Stimulated activated CD8-positive, alpha-beta memory T cell treated with anti-CD3 and anti-CD28 coated beads, Interleukin-4, amount 100 ng/mL, for 48 hours (primary cell): ENCODE data around the gene PASK.
"Not testable (repeated sequence)": the region's sequence is repeated elsewhere in the genome, so short reads cannot be mapped to it uniquely, and the experiment has no call there.

ENCODE experiments used
- DNase-seq: peaks from one replicate; pipeline ENCODE4 v3.0.0-alpha.2; 2020

Gene PASK

DNA sequence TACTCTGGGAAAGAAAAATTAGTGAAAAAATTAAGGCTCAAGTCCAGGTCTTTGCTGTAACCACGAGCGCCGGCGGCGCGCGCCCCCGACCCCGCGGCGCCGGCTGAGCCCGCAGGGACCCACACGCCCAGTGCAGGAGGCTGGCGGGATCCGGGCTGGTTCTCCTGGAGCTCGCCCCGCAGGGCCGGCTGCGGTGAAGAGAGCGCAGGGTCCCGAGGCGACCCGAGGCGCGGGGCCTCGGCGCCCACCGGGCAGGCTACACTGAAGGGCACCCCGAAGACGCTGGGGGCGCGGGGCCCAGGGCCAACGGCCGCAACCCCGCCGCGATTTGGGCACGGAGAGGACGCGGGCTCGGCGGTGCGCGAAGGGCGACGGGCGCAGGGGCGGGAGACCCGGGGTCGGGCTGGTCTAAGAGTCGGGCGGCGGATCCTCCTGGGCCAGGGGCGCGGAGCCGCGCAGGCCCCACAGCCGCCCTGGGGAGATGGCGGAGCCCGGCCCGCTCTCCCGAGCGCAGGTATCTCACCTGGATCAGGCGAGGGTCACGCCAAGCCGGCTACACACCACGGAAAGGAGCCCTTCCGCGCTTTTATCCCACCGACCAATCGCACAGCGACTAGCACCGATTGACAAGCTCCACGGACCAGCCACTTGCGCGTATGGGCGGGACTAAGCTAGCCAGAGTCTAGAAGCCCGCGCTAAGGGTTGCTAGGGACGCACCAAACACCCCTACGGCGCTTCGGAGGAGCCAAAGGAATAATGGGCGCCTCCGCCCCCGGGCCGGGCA, at the start of gene PASK:
TSS of gene PASK (minus strand) at position 582 of the 784 bp plus-strand sequence. CDS start 6,440 bp downstream, outside the sequence.
- peak; percentile 96 for DNase-seq

DNA sequence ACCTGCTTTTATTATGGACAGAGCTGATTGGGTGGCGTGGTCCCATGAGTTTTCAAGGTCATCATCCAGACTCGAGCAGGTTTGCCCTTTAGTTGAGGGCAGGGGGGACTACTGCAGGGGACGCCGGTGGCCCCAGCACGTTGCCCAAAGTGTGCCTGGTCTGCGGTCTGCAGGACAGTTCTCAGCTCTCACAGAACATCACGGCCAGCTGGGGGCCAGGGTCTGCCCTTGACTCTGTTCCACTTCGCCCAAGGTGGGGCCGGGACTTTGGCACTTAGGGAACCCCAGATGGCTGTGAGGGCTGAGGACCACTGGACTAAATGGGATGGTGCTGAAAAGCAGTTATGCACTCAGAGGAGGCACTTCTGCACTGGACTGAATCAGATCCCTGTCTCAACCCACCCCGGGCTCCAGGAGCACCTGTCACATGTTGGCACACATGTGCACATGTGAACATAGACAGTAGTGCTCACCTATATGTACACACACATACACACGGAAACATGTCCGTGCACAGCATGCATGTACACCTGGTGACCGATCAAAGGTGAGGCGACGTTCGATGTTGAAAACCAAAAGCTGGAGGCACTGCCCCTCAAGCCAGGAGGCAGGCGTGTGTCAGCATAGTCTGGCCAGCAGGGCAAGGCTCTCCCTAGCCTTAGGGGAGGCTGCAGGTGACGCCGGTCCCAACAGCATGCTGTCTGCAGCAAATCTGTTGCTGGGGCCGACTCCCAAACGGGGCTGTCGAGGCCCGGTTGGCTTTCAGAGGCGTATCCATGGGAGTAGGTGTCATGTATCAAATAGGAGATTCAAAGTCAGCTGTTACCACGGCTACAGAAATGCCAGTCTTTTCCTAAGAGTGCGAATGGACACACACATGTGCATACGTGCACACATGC, 49.4 kb upstream of the PASK start:
- no peak for DNase-seq

GRCh38 chr2:241197947-241198346, 48.7 kb upstream of the PASK start:
- no peak for DNase-seq

GRCh38 chr2:241197246-241197645, 48.0 kb upstream of the PASK start:
- DNase-seq, result not testable (repeated sequence)

DNA sequence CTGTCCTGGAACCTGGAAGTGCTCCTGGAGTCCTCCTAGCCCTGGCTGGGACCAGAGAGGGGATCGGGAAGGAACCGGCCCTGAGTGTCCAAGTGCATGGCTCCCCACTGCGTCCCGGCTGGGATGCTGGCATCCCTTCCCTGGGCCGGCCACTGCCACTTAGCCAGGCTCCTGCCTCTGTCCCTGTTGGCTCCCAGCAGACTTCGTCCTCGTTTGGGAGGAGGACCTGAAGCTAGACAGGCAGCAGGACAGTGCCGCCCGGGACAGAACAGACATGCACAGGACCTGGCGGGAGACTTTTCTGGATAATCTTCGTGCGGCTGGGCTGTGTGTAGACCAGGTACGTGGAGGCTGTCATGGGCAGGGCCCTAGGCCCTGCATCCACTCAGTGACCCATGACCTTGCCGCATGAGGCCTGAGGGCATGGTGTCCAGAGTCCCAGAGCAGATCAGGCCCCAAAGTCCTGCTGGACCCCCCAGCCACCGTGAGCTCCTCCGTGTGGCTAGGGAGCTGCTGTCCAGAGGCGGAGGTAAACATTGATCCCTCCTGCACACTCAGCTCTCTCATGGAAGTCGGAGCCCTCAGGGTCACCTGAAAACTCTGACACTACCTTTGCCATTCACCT, 46.3 kb upstream of the PASK start:
- no peak for DNase-seq

DNA sequence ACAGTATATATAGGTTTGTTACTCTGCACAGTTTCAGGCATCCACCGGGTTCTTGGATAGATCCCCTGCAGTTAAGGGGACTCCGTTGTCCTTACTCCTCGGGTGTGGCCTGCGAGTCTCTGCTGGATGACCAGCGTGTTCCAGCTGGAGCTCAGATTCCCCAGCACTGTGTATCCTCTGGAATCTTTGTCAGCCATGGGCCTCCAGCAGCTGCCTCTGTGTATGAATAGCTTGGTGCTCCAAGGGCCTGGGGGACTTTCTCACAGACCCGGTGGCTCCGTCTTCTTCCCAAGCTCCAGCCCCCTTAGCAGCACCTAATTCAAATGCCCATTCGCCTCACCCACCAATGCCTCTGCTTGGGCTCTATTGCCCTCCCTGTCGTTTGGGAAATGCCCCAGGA, 45.5 kb upstream of the PASK start:
- DNase-seq, result no peak

- no peak for DNase-seq
Measured at GRCh38 chr2:241193271-241193670, 44.0 kb upstream of the PASK start.

DNA sequence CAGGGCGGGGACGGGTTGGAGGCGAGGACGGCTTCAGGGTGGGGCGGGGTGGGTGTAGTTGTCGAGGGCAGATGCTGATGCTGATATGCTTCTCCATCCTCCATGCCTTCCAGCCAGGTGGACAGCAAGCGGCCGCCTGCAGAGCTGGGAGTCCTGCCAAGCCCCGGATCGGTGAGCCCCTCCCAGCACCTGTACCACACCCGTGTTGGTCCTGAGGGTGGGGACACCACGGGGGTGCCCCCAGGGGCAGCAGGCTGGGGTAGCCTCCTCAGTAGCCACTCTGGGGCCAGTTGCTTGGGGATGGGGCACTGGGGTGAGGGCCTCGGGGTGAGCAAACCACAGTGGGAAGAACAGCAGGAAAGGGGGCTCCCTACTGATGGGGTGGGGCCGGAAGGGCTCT, 41.8 kb upstream of the PASK start:
- no peak for DNase-seq

DNA sequence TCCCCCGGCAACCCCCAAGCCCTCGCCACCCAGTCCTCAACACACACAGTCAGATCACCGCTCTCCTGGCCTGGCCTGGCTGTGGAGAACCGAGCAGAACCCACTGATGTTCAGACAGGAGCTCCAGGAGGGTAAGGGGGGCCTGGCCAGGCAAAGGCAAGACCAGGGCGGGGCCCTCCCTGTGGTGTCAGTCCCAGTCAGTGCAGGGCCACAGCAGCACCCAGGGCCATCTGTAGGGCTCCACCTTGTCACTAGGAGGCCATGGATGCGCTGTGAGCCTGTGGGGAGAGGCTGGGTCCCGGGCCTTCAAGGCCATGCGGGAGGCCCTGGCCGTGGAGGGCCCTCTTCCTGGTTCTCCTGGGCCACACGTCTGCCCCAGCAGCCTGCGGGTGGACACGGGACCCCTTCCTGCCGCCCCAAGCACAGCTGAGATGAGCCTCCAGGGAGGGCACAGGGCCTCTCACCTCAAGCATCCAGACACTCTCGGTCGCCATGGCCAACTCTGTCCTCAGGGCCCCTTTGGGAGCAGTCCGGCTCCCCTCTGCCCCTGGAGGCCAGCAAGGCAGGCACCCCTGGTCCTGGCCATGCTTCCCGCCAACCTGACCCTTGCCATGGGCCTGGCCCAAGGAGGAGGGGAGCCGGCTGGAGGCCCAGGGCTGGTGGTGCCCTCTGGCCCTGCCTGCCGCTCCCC, 41.2 kb upstream of the PASK start:
- DNase-seq, result no peak

DNA sequence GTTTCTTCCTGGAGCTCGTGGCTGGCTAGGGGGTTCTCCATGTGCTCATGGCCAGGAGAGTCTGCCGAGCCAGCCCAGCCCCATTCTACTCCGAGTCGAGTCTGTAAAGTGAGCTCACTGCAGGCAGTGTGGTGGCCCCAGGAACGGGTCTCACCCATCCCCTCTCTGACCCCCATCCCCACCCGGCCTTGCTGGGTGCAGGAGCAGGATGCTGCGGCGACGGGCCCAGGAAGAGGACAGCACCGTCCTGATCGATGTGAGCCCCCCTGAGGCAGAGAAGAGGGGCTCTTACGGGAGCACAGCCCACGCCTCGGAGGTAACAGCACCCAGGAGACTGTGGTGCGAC, 40.6 kb upstream of the PASK start:
- no peak for DNase-seq

DNA sequence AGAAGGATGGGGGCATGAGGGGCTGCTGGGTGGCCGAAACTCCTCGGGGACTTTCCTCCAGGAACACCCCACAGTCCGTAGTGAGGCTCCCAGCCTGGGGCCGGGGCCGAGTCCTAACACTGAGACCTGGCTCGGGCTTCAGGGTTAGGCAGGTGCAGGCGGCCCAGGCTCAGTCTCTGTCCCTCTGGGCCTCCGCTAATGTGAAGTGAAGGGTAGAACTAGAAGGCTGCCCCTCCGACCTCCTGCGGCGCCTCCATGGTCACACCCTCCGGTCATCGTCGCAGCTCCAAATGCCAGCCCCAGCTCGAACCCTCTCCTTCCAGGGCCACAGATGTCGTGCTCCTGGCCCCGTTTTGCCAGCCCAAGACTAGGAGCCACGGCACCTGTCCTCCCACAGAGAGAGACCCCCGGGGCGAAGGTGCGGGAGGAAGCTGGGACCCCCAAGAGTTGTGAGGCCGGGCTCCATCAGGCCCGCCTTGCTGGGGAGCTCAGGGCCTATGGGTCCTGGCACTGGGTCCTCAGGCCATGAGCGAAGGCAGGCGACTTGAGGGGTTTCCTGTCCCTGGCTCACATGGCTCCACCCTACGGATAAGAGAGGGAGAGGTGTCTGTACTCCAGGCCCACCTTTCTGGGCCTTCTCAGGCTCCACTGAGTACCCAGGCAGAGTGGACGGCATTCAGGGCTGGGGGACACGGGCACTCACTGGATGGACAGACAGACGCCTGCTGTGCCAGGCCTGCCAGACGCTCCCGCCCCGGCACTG, 40.0 kb upstream of the PASK start:
- DNase-seq, result no peak

DNA sequence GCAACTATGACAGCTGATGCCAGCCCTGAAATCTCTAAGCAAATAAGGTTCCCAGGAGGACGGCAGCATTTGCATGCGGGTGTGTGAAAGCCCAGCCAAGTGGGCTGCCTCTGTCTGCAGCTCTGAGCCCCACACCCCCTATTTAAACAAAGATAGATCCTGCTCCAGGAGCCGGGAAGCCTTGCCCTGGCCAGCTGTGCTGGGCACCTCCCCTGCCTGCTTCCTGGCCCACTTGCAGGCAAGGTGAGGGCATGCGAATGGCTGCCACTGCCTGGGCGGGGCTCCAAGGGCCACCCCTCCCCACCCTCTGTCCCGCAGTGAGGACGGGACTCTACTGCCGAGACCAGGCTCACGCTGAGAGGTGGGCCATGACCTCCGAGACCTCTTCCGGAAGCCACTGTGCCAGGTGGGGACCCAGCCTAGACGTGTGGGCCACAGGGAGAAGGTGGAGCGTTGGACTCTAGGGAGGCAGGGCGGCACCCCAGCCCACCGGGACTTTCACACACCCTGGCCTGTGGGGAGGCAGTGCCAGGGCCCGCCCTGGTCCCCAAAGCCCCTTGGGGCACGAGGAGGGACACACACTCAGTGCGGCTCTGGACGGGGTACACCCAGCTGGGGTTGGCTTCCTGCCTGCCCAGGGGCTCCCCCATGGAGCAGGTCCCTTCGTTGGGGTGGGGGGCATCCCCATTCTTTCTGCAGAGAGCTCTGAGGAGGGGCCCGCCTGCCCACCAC, 39.3 kb upstream of the PASK start, which contains the start of gene ANO7:
TSS of gene ANO7 (plus strand) at position 317 of the 732 bp plus-strand sequence. CDS start 1,387 bp downstream, outside the sequence.
- DNase-seq, result no peak

DNA sequence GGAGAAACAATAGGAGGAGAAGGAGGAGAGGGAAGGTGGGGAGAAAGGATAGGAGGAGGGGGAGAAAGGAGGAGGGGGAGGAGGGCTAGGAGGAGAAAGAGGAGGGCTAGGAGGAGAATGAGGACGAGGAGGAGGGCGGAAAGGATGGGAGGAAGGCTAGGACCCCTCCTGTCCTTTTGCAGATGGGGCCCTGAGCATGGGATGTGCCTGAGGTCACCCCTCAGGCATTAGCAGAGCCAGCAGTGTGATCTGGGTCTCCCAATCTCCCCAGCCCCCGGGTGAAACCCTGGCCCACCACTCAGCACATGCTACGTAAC, 38.6 kb upstream of the PASK start:
- no peak for DNase-seq

- no peak for DNase-seq
Measured at GRCh38 chr2:241187101-241187917, 38.0 kb upstream of the PASK start.

DNA sequence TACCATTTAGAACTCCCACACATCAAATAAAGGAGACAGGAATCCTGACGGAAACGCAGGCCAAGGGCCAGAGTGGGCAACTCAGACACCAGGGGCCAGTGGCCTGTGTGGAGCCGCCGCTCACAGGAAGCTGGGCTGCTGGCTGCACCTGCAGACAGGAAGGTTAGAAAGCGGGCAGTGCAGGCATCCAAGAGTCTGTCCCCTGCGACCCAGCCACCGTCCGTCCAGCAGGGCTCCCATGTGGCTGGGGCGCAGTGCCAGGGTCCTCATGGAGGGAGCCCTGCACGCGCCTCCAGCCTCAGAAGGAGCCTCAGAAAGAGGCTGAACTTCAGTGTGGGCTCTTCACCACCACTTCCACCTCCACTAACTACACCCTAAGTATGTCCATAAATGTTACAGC, 36.7 kb upstream of the PASK start:
- DNase-seq, result no peak

DNA sequence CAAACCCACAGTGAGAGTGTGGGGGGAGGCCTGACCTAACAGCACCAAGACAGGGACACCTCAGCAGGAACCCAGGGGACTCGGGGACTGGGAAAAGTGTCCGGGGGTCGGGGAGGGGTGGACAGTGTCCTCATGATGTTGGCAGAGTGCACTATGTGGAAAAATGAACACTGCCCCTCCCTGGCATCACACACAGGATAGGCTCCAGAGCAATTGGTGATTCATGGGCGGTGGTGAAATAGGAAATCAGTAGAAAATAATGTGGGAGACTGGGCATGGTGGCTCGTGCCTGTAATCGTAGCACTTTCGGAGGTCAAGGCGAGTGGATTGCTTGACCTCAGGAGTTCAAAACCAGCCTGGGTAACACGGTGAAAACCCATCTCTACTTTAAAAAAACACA, 35.6 kb upstream of the PASK start:
- DNase-seq, result no peak

DNA sequence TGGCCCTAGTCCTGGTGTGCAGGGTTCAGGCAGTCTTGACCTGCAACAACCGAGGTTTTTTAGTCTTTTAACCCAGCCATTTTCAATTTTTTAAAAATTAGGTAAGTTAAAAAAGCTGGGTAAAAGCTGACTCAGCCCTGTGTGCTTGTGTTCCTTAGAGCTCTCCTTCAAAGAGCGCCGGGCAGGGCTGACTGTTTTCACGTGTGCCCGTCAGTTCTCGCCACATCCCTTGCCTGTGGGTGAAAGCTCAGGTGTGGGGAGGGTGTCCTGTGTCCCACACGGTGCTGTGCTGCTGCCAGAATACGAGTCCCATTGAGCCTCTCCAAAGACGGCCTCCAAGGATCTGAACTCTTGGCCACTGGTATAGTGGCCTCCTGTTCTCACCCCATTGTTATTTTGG, 33.9 kb upstream of the PASK start:
- DNase-seq, result no peak

DNA sequence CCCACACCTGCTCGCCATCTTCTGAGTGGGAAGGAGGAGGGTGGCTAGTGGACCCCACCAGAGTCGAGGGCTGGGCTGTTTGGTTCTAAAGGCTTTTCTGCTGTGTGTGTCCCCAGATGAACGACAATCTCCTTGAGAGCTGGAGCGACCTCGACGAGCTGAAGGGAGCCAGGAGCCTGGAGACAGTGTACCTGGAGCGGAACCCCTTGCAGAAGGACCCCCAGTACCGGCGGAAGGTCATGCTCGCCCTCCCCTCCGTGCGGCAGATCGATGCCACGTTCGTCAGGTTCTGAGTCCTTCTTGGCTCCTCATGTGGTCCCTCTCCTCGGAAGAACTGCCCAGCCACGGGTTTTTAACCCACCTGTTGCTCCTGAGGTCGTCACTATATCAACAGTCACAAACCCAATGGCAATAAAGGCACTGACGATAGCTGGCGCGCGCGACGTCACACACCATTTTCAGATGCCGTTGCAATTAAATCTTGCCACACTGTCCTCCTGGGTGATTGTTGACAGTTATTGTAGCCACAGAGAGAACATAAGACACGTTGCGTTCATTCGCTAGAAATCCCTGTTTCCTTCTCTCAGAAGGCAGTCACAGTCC, 33.4 kb upstream of the PASK start:
- DNase-seq, result no peak

GRCh38 chr2:241182126-241182525, 32.9 kb upstream of the PASK start:
- DNase-seq, result no peak

GRCh38 chr2:241180495-241180894, 31.2 kb upstream of the PASK start:
- DNase-seq, result no peak
